ENCODE data around the gene DECR2.

GRCh38 chr16:440627-441026 is 38.9 kb downstream of the DECR2 start:
- TF ChIP-seq CTCF (IDR thresholded peaks at IDR 0.05; ENCODE audit: insufficient read depth, low read depth, low read length): no peak
- TF ChIP-seq EZH2 (IDR thresholded peaks at IDR 0.05; ENCODE audit: insufficient read depth, low read length): no peak
